Loucy (cell line): ENCODE results near the gene GPR146.

Experiments
- H2AFZ ChIP-seq: fragments of 200-600 bp; sonication (generic); 2 replicates; pipeline ENCODE4 v1.6.0; 2016; ENCODE audit warnings: antibody characterized with exemption, mild to moderate bottlenecking, low read length, moderate library complexity
- H3F3A ChIP-seq: fragments of 200-600 bp; 2 replicates; pipeline ENCODE4 v1.6.0; 2016; ENCODE audit warnings: antibody characterized with exemption, low read depth, mild to moderate bottlenecking
- H3K27me3 ChIP-seq: fragments of 200-600 bp; sonication (generic); 2 replicates; pipeline ENCODE4 v1.6.1; 2014; ENCODE audit warnings: low read length, mild to moderate bottlenecking; ENCODE audit not compliant: insufficient read depth, poor library complexity, severe bottlenecking
- H3K36me3 ChIP-seq: fragments of 200-600 bp; sonication (generic); 2 replicates; pipeline ENCODE4 v1.6.1; 2016; ENCODE audit warnings: low read length; ENCODE audit not compliant: insufficient read depth
- H3K4me1 ChIP-seq: fragments of 200-600 bp; sonication (generic); 2 replicates; pipeline ENCODE4 v1.5.1; 2014; ENCODE audit warnings: low read length, mild to moderate bottlenecking; ENCODE audit not compliant: insufficient read depth, poor library complexity, severe bottlenecking
- H3K4me2 ChIP-seq: fragments of 200-600 bp; sonication (generic); 2 replicates; pipeline ENCODE4 v1.6.0; 2014; ENCODE audit warnings: antibody characterized with exemption, low read length, low read depth, mild to moderate bottlenecking; ENCODE audit not compliant: poor library complexity, severe bottlenecking
- H3K4me3 ChIP-seq: fragments of 200-600 bp; sonication (generic); 2 replicates; pipeline ENCODE4 v1.5.1; 2014; ENCODE audit warnings: low read length, mild to moderate bottlenecking, mixed read lengths; ENCODE audit not compliant: poor library complexity, severe bottlenecking
- H3K79me2 ChIP-seq: fragments of 200-600 bp; sonication (generic); 2 replicates; pipeline ENCODE4 v1.6.1; 2014; ENCODE audit warnings: low read length; ENCODE audit not compliant: insufficient read depth
- H3K9ac ChIP-seq: fragments of 200-600 bp; sonication (generic); 2 replicates; pipeline ENCODE4 v1.6.0; 2014; ENCODE audit warnings: mild to moderate bottlenecking, low read depth, low read length, moderate library complexity; ENCODE audit not compliant: poor library complexity, severe bottlenecking
- H3K9me2 ChIP-seq: fragments of 200-600 bp; sonication (generic); replicated peaks from 2 replicates; pipeline ENCODE4 v1.6.1; 2016; ENCODE audit warnings: low read depth, low read length, mixed read lengths
- H3K9me3 ChIP-seq: fragments of 200-600 bp; sonication (generic); 2 replicates; pipeline ENCODE4 v1.6.1; 2014; ENCODE audit warnings: mild to moderate bottlenecking, antibody characterized with exemption, low read length, low read depth; ENCODE audit not compliant: insufficient read depth
- H4K20me1 ChIP-seq: fragments of 200-600 bp; sonication (generic); 2 replicates; pipeline ENCODE4 v1.6.0; 2014; ENCODE audit warnings: antibody characterized with exemption, low read length, mild to moderate bottlenecking; ENCODE audit not compliant: insufficient read depth, poor library complexity, severe bottlenecking
- CTCF ChIP-seq: fragments of 200-600 bp; sonication (generic); conservative IDR thresholded peaks from 2 replicates; pipeline ENCODE4 v1.5.1; 2014; ENCODE audit warnings: mild to moderate bottlenecking, antibody characterized with exemption, low read length
- EZH2phosphoT487 ChIP-seq: fragments of 200-600 bp; IDR thresholded peaks from 2 replicates; pipeline ENCODE4 v1.6.1; 2018; ENCODE audit warnings: antibody characterized with exemption, mild to moderate bottlenecking, moderate library complexity, borderline replicate concordance

GPR146 gene

GRCh38 chr7:1045069-1046063 is 1.0 kb downstream of the GPR146 start:
- Histone ChIP-seq H3K27me3 (no peaks in the 10 kb centered on the region), H3K4me1 (peaks cover 84% of the 10 kb centered on the region), H3K4me2 (peak overlapping the region; percentile 93), H3F3A (peaks cover 8% of the 10 kb centered on the region; the same call in 1 of the 2 replicates), H2AFZ (no peak overlapping the region), H4K20me1 (no peaks in the 10 kb centered on the region), H3K9me2 (no peaks in the 10 kb centered on the region), H3K36me3 (no peaks in the 10 kb centered on the region), H3K9me3 (no peaks in the 10 kb centered on the region), H3K4me3 (peak overlapping the region; percentile 84), H3K79me2 (peaks cover 47% of the 10 kb centered on the region), H3K9ac (peak overlapping the region; percentile 72)
- TF ChIP-seq CTCF: no peak; the same call in 1 of the 2 replicates
- TF ChIP-seq EZH2phosphoT487: no peak

GRCh38 chr7:1046722-1047679 is 2.7 kb downstream of the GPR146 start:
- H3K36me3 ChIP-seq: no peaks in the 10 kb centered on the region
- H3K9ac ChIP-seq: peak overlapping the region; percentile 72
- peak overlapping the region; percentile 93 for H3K4me2 ChIP-seq
- H3K9me2 ChIP-seq: no peaks in the 10 kb centered on the region
- TF ChIP-seq CTCF: no peak
- TF ChIP-seq EZH2phosphoT487: no peak
- no peaks in the 10 kb centered on the region for H3K9me3 ChIP-seq
- peak overlapping the region; percentile 84 for H3K4me3 ChIP-seq
- H2AFZ ChIP-seq: no peak overlapping the region
- H4K20me1 ChIP-seq: no peaks in the 10 kb centered on the region
- H3K79me2 ChIP-seq: peaks cover 54% of the 10 kb centered on the region
- peaks cover 84% of the 10 kb centered on the region for H3K4me1 ChIP-seq
- H3K27me3 ChIP-seq: no peaks in the 10 kb centered on the region
- H3F3A ChIP-seq: peaks cover 8% of the 10 kb centered on the region; the same call in 1 of the 2 replicates

- H3K9me2 ChIP-seq: no peaks in the 10 kb centered on the region
- no peaks in the 10 kb centered on the region for H3K36me3 ChIP-seq
- H3K9ac ChIP-seq: peak overlapping the region; percentile 63
- peaks cover 63% of the 10 kb centered on the region for H3K79me2 ChIP-seq
- TF ChIP-seq EZH2phosphoT487 (no peak), CTCF (no peak)
- no peaks in the 10 kb centered on the region for H3K9me3 ChIP-seq
- H2AFZ ChIP-seq: no peak overlapping the region
- no peaks in the 10 kb centered on the region for H4K20me1 ChIP-seq
- peak overlapping the region; percentile 93 for H3K4me2 ChIP-seq
- no peaks in the 10 kb centered on the region for H3K27me3 ChIP-seq
- peak overlapping the region; percentile 47 for H3K4me3 ChIP-seq
- H3F3A ChIP-seq: no peaks in the 10 kb centered on the region
- H3K4me1 ChIP-seq: peaks cover 78% of the 10 kb centered on the region
Measured at GRCh38 chr7:1049006-1049741, 4.8 kb downstream of the GPR146 start.
